Neutrophil (primary cell): ENCODE measurements around the gene ARHGEF16.

ENCODE experiments used
- H3K27ac ChIP-seq: fragments of 200-600 bp; sonication (generic); 2 replicates; pipeline ENCODE4 v1.5.1; 2016; ENCODE audit warnings: mild to moderate bottlenecking, moderate library complexity
- H3K27me3 ChIP-seq: fragments of 200-600 bp; sonication (generic); 2 replicates; pipeline ENCODE4 v1.6.0; 2016; ENCODE audit warnings: mild to moderate bottlenecking
- H3K36me3 ChIP-seq: fragments of 200-600 bp; sonication (generic); 2 replicates; pipeline ENCODE4 v1.5.1; 2017
- H3K4me1 ChIP-seq, 2 experiments: fragments of 200-600 bp in 1 of 2; sonication (generic) in 1 of 2; 1 replicate in 1 of 2; 2 replicates in 1 of 2; pipeline versions ENCODE4 v1.5.1 to v1.6.1; 2013 to 2016; ENCODE audit warnings: low read depth in 1 of 2, low read length in 1 of 2, mild to moderate bottlenecking in 1 of 2, moderate library complexity in 1 of 2; ENCODE audit not compliant: control insufficient read depth in 1 of 2, insufficient read depth in 1 of 2
- H3K4me3 ChIP-seq, 2 experiments: fragments of 200-600 bp in 1 of 2; sonication (generic) in 1 of 2; 1 replicate in 1 of 2; 2 replicates in 1 of 2; pipeline ENCODE4 v1.5.1; 2013 to 2016; ENCODE audit warnings: low read depth in 1 of 2, low read length in 1 of 2, mild to moderate bottlenecking in 1 of 2, moderate library complexity in 1 of 2
- H3K9me3 ChIP-seq: fragments of 200-600 bp; sonication (generic); 2 replicates; pipeline ENCODE4 v1.5.1; 2016
- CTCF ChIP-seq: fragments of 200-600 bp; sonication (generic); IDR thresholded peaks from 2 replicates; pipeline ENCODE4 v1.5.1; 2016; ENCODE audit warnings: antibody characterized with exemption

The ARHGEF16 gene

DNA sequence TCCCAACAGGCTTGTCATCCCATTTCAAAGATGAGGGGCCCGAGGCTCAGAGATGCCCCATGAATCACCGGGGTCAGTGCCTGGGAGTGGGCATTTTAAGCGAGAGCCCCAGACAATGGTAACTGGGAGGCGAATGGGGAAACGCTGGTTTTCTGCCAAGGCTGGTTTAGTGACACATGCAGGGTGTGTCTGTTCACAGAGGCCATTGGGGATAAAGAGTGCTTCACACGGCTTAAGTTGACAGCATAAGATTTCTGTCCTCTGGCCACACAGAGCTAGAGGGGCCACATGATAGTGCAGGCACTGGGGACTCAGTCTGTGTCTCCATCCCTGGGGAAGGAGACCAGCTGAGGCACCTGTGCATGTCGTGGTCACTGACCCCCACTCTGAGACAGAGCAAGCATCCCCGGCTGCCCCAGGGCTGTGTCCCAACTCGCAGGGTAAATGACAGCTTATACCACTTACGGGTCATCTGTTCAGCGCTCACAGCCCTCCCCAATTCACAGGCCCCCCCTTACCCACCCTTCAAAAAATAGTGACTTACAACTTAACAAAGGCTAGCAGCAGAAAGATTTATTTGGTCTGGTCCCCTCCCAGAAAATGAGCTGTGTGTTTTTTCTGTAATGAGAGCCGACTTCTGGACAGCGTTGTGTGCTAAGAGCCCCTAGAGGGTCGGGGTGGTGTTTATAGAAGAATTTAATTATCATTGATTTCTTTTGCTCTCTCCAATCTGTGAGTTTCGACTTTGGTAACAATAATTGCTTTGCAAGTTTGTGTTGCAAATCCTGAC lies 34.9 kb upstream of the ARHGEF16 start:
- H3K36me3 ChIP-seq: no peaks in the 10 kb centered on the region
- no peak for TF ChIP-seq CTCF
- H3K9me3 ChIP-seq: no peaks in the 10 kb centered on the region
- peaks cover 32% of the 10 kb centered on the region for H3K27me3 ChIP-seq
- no peak overlapping the region for H3K4me3 ChIP-seq
- H3K4me1 ChIP-seq: no peaks in the 10 kb centered on the region
- H3K27ac ChIP-seq: no peak overlapping the region

DNA sequence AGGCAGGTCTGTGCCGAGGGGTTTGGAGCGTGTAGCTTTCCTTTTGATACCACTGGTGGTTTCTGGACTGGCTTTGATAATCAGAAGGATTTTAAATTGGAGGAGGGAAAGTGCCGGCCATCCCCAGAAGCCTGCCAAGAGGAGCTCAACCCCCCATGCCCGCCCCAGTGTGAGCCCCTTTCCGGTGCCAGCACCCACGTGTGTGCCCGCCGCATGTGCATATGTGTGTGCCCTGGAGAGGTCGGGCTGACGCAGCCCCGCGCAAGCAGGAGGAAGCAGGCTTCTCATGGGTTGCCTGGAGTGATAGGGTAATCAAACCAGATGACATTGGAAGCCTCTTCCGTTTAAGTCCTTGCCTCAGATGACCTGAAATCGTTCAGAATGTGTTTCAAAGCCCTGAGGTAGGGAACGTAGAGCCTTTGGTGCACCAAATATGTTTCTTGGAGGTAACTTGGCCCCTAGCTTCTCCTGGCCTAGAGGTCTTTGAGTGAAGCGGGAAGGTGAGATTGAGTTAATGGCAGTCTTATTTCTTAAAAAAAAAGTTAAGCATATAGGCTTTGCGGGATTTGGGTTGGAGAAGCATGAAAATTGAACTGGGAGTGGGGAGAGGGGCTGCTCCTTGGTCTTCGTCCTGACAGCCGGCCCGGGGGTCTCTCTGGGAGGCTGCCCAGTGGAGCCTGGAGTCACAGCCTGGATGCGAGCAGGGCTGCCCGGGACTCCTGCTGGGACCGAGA lies 34.1 kb upstream of the ARHGEF16 start:
- Histone ChIP-seq H3K27me3 (peaks cover 34% of the 10 kb centered on the region), H3K36me3 (no peaks in the 10 kb centered on the region), H3K27ac (no peak overlapping the region), H3K4me1 (no peaks in the 10 kb centered on the region), H3K9me3 (no peaks in the 10 kb centered on the region), H3K4me3 (no peak overlapping the region)
- no peak for TF ChIP-seq CTCF

DNA sequence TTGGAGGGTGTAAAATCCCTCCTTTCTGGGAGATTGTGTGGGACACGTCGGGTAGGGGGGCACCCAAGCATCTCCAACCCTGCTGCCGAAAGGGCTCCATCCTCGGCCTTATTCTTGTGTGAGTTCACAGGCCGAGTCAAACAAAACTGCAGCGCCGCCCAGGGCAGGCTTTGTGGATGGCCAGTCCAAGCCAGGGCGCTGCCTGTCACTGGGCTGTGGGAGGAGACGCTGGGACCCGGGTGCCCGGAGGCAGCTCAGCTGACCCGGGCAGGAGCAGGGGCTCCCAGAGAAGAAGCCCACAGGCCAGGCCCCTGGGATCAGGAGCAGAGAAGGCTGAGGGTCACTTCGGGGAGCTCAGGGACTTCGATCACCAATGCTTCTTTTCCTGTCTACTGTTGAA lies 31.8 kb upstream of the ARHGEF16 start:
- H3K27ac ChIP-seq: no peak overlapping the region
- no peaks in the 10 kb centered on the region for H3K9me3 ChIP-seq
- no peak for TF ChIP-seq CTCF
- H3K27me3 ChIP-seq: peaks cover 34% of the 10 kb centered on the region
- H3K4me1 ChIP-seq: no peaks in the 10 kb centered on the region
- no peaks in the 10 kb centered on the region for H3K36me3 ChIP-seq
- H3K4me3 ChIP-seq: no peak overlapping the region

GRCh38 chr1:3423245-3423829 lies 31.1 kb upstream of the ARHGEF16 start:
- H3K4me1 ChIP-seq: no peaks in the 10 kb centered on the region
- TF ChIP-seq CTCF: no peak
- H3K36me3 ChIP-seq: no peaks in the 10 kb centered on the region
- no peak overlapping the region for H3K4me3 ChIP-seq
- no peaks in the 10 kb centered on the region for H3K9me3 ChIP-seq
- no peak overlapping the region for H3K27ac ChIP-seq
- peaks cover 34% of the 10 kb centered on the region for H3K27me3 ChIP-seq

GRCh38 chr1:3423896-3424611 lies 30.4 kb upstream of the ARHGEF16 start:
- TF ChIP-seq CTCF: no peak
- Histone ChIP-seq H3K27me3 (peaks cover 34% of the 10 kb centered on the region), H3K9me3 (no peaks in the 10 kb centered on the region), H3K36me3 (no peaks in the 10 kb centered on the region), H3K4me3 (no peak overlapping the region), H3K27ac (no peak overlapping the region), H3K4me1 (no peaks in the 10 kb centered on the region)
